ENCODE data around the gene CLEC17A.

The CLEC17A gene

GRCh38 chr19:14649020-14649419, 66.1 kb downstream of the CLEC17A start:
- DNase-seq (ENCODE audit: low read depth, low spot score), result no peak

- DNase-seq (ENCODE audit: low read depth, low spot score), result no peak
Observed at GRCh38 chr19:14650161-14650560, 67.3 kb downstream of the CLEC17A start.

GRCh38 chr19:14654786-14655560, 72.1 kb downstream of the CLEC17A start:
- DNase-seq (ENCODE audit: low read depth, low spot score), result no peak

GRCh38 chr19:14655726-14656125, 72.8 kb downstream of the CLEC17A start:
- no peak for DNase-seq (ENCODE audit: low read depth, low spot score)

- DNase-seq (ENCODE audit: low read depth, low spot score), result no peak
Observed at GRCh38 chr19:14659874-14660489, 77.1 kb downstream of the CLEC17A start.

GRCh38 chr19:14661372-14661924, 78.6 kb downstream of the CLEC17A start:
- no peak for DNase-seq (ENCODE audit: low read depth, low spot score)

Measured in activated CD4-positive, CD25-positive, alpha-beta regulatory T cell treated with anti-CD3 and anti-CD28 coated beads, Interleukin-2, amount 50 U/mL, for 16 hours (primary cell).